Renal cortex interstitium (tissue), 11 donors: ENCODE measurements around the gene OPHN1. TPM values are rescaled to one million over a fixed set of nuclear protein-coding genes. Genes with fewer than 3 reads are reported as not detected.
"Not testable (repeated sequence)": the region's sequence is repeated elsewhere in the genome, so short reads cannot be mapped to it uniquely, and the experiment has no call there.

Experiments used
- DNase-seq, 11 donors: peaks; one replicate each; pipeline ENCODE4 v3.0.0-alpha.2; 2013; ENCODE audit warnings: low read depth in 9 of 11, low spot score in 4 of 11; ENCODE audit errors: extremely low read depth in 1 of 11
- polyA plus RNA-seq, 3 donors: library from polyadenylated mRNA; unstranded; fragments of 120-200 nt; gene quantifications; one replicate each; pipeline ENCODE4 v1.2.1, GENCODE V29; 2013; ENCODE audit not compliant: insufficient read length in 3 of 3

The OPHN1 gene
- polyA plus RNA-seq, 3 donors = 8.8 to 11.3 (median 9.0) TPM

DNA sequence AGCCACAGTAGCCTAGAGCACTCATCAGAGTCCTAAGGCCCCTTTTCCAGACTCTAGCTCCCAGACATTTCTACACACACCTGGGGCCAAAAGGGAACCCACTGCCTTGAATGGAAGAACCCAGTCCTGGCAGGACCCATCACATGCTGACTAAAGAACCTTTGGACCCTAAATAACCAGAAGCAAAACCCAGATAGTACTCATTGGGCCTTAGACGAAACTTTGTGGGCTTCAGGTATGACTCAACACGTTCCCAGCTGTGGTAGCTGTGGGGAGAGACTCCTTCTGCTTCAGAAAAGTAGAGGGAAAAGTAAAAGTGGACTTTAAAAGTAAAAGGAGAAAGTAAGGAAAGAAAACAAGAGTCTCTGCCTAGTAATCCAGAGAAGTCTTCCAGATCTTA, 311.5 kb downstream of the OPHN1 start:
- DNase-seq = no peak

DNA sequence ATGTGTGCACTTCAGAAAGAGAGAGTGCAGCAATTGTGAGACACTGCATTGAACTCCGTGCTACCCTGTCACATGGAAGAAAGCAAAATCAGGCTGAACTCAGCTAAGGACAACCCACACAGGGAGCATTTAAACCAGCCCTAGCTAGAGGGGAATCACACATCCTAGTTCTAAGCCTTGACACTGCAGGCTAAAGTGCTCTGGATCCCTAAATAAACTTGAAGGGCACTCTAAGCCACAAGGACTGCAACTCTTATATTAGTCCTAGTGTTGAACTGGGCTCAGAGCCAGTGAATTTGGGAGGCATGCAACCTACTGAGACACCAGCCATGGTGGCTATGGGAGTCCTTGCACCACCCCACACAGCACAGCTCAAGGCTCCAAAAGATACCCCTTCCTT, 311.9 kb downstream of the OPHN1 start:
- no peak for DNase-seq

DNA sequence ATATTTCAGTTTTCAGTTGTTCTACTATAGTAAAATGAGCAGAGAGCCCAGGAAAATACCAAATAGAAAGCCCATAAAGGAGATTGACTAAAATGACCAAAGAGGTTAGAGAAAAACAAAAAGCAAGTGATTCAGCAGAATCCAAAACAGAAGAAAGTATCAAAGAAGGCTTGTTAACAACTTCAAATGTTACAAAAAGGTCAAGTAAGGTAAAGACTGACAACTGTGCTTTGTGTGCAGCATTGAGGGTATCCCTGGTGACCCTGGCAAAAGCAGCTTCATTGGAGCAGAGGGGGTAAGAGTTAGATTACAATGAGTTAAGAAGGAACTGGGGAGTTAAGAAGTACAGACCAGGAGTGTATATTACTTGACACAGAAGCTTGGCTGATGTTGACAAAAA, 317.9 kb downstream of the OPHN1 start:
- no peak for DNase-seq

DNA sequence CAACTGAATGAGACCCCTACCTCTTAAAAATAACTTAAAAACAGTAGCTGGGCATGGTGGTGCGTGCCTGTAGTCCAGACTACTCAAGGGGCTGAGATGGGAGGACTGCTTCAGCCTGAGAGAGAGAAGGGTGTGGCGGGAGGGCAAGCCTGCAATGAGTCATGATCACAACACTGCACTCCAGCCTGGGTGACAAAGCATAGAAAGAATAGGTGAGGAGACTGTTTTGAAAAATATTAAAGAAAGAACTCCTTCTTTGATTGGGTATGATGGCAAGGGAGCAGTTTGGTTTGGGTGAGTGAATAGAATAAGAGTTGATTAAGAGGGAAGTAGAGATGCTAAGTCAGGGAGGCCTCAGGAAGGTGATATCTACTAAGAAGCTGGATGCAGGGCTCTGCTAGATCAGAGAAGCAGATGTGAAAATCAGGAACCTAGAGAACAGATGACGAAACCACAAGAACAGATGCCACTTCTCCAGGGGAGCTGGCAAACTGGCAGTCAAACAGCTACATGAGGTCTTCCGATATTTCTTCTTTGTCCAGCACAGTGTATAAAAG, 318.6 kb downstream of the OPHN1 start:
- no peak for DNase-seq

GRCh38 chrX:68113837-68114572, 319.3 kb downstream of the OPHN1 start:
- DNase-seq = no peak

GRCh38 chrX:68112321-68112720, 321.0 kb downstream of the OPHN1 start:
- DNase-seq = no peak

- no peak for DNase-seq
Measured at GRCh38 chrX:68109162-68109561, 324.1 kb downstream of the OPHN1 start.

- DNase-seq = no peak
Measured at GRCh38 chrX:68098431-68098830, 334.9 kb downstream of the OPHN1 start.

DNA sequence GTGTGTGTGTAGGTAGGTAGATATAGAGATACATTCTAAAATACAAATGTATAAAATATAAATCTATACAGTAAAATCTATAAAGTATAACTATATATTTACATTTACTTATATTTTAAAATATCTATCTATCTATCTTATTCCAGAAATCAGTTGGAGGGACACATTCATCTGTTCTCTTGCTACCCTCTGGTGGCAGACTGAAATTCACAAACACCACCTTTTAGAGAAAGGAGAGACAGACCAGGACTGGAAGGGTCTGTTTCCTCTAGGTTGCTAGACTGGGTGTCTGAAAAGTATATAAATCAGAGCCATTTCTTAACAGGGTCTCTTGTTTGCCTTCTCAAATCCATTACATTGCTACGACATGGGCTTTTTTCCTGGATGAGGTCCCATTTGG, 343.0 kb downstream of the OPHN1 start:
- DNase-seq = no peak

DNA sequence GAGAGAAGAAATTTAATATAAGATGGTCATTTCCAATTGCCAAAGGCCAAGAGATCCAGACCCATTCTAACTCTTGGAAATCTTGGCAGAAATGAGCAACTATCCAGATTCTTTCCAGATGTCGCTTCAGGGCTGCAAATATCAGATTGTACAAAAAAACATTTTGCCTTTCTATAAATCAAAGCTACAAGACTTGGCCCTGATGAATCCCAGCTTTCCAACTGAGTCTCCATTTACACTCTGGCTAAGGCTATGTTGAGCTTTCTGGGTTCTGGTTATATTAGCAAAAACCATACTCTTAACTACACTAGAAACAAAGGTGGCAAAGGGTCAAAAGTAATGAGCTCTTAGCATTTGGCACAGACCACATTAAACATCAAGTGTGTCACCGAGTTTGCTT, 345.8 kb downstream of the OPHN1 start:
- DNase-seq = peak in 1 of 11 donors; percentile 4

DNA sequence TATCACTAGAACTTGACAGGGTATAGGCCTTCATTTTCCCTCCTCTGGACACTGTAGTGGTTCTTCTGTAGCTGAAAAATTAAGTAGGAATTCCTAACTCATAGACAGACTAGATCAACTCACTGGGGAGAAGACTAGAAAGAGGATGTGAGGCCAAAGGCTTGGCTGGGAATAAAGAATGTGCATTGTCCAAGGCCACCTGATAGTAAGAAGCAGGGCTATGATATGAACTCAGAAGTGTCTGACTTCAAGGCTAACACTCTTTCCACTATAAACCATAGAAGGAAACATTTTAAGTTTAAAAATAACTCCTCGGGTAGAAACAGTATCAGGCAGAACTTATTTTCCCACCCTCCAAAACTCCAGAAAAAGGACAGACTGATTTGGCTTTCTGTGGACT, 346.6 kb downstream of the OPHN1 start:
- DNase-seq = no peak

- DNase-seq = no peak
Measured at GRCh38 chrX:68084765-68085164, 348.5 kb downstream of the OPHN1 start.

- DNase-seq = no peak
Measured at GRCh38 chrX:68083510-68083909, 349.8 kb downstream of the OPHN1 start.

DNA sequence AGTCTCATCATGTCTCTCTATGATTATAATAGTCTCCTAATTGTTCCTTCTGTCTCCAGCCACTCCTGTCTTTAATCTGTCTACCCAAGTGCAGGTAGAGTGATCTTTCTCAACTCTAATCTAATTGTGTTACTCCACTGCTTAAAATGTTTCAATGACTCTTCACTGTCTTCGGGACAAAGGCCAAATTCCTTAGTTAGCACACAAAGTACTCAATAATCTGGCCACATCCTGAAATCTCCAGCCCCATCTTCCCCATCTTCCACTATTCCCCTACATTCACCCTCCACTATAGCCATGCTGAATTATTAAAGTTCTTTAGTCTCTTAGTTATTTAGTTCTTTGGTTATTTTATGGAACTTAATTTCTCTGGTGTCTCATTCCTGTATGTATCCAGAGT, 353.3 kb downstream of the OPHN1 start:
- no peak for DNase-seq

DNA sequence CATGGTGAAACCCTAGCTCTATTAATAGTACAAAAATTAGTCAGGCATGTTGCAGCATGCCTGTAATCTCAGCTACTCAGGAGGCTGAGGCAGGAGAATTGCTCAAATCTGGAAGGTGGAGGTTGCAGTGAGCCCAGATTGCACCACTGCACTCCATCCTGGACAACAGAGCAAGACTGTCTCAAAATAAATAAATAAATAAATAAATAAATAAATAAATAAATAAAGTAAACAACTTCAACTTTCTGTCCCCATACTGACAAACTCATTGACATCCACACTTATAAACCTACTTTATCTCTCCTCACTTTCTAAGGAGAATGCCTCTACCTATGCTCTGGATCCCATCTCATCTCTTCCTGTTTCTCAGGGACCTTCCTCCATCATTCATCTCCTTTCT, 354.5 kb downstream of the OPHN1 start:
- DNase-seq = not testable (repeated sequence)

- DNase-seq = no peak
Measured at GRCh38 chrX:68077378-68077777, 355.9 kb downstream of the OPHN1 start.

DNA sequence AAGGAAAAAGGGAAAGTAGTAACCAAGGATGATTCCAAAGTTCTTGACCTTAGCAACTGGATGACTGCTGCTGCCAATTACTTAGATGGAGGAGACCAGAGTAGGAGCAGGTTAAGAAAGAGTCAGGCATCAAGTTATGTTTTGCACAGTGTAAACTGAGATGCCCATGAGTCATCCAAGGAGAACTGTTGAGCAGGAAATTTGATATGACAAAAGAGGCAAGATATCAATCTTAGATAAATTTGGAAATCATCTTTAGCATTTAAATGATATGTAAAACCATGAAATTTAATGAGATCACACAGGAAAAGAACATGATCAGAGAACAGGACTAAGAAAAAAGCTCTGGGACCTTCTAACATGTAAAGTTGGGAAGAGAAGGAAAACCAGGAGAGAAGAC, 361.3 kb downstream of the OPHN1 start:
- no peak for DNase-seq

DNA sequence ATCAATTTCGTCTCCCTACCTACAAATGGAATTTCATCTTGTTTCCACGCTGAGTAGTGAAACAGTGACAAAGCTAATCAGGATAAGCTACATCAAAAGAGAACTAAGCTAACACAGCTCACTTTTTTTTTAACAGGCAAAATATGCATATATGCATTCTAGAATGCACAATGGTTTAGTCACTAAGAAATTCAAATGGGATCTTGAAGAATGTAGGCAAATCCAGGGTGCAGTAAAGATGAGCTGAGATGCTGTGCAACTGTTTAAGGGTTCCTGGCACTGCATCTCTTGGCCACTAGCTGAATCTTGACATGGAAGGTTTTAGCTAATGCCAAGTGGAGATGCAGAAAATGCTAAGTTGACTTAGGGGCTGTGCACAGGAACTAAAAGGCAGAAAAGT, 363.2 kb downstream of the OPHN1 start:
- not testable (repeated sequence) for DNase-seq

GRCh38 chrX:68061206-68061535, 372.1 kb downstream of the OPHN1 start:
- DNase-seq = no peak

GRCh38 chrX:68060506-68061205, 372.6 kb downstream of the OPHN1 start:
- peak in 1 of 11 donors; percentile 3 for DNase-seq

GRCh38 chrX:68059469-68059868, 373.8 kb downstream of the OPHN1 start:
- DNase-seq = no peak
